GM12872 (cell line): ENCODE results near the gene PLXNB1.
A peak's percentile ranks its signal among the peaks of the same experiment; 100 is the strongest.

Experiments used
- CTCF ChIP-seq: IDR thresholded peaks from 3 replicates; pipeline ENCODE4 v1.5.1; 2011; ENCODE audit warnings: low read depth, mild to moderate bottlenecking, low read length, moderate library complexity; ENCODE audit not compliant: insufficient read depth

The PLXNB1 gene

GRCh38 chr3:48466386-48467109, 36.7 kb upstream of the PLXNB1 start:
- no peak for TF ChIP-seq CTCF

- TF ChIP-seq CTCF = peak; percentile 67
These were observed 35.9 kb upstream of the PLXNB1 start for GRCh38 chr3:48465531-48466378.

GRCh38 chr3:48465237-48465530, 35.3 kb upstream of the PLXNB1 start:
- no peak for TF ChIP-seq CTCF

- no peak for TF ChIP-seq CTCF
These were observed 34.9 kb upstream of the PLXNB1 start for GRCh38 chr3:48464713-48465221.

- TF ChIP-seq CTCF = no peak
These were observed 33.8 kb upstream of the PLXNB1 start for GRCh38 chr3:48463703-48464102.

- no peak for TF ChIP-seq CTCF
These were observed 30.6 kb upstream of the PLXNB1 start for GRCh38 chr3:48460517-48460902.

GRCh38 chr3:48459773-48460516, 30.1 kb upstream of the PLXNB1 start:
- TF ChIP-seq CTCF = no peak
